K562 (cell line): ENCODE data around the gene NRARP. TPM values are rescaled to one million over a fixed set of nuclear protein-coding genes. Genes with fewer than 3 reads are reported as not detected.

ENCODE experiments used
- ATAC-seq: fragments of 200-7000 bp; cut with Tn5 transposase; 3 replicates; pipeline ENCODE4 v1.9.1; 2020; ENCODE audit warnings: moderate library complexity
- BruUV-seq: library from RNA; stranded (reverse); fragments of 400-500 nt; replicated peaks from 2 replicates; lab custom pipeline; 2021; lab: Mats Ljungman, UMichigan
- CTCF ChIA-PET: fragments of 300-600 bp; formaldehyde crosslinking; extraction: SDS; loops from one replicate; lab custom pipeline; 2021; ENCODE audit warnings: low intra/inter-chr PET ratio; lab: Yijun Ruan, JAX
- POLR2A ChIA-PET: fragments of 300-600, 350-650 bp; sonication (Branson Sonifier 250); formaldehyde crosslinking; extraction: SDS; loops from one replicate; lab custom pipeline; 2021; ENCODE audit warnings: antibody characterized with exemption, inconsistent platforms; lab: Yijun Ruan, JAX
- DNase-seq, 4 experiments: peaks; one replicate each; pipeline versions ENCODE4 v3.0.0 to v3.0.0-alpha.2; 2011 to 2018; ENCODE audit warnings: low spot score in 3 of 4, mixed read lengths in 3 of 4; ENCODE audit errors: extremely low read depth in 1 of 4
- FAIRE-seq: peaks from 2 replicates; lab custom pipeline; 2011; peaks lifted over from hg19 to GRCh38; lab: Jason Lieb, UNC
- H2AFZ ChIP-seq: 2 replicates; pipeline ENCODE4 v1.6.0; 2011; ENCODE audit warnings: low read depth, low read length, control low read depth, inconsistent platforms
- H3K27ac ChIP-seq: fragments of 200-600 bp; 3 replicates; pipeline ENCODE4 v1.8.0; 2011; ENCODE audit warnings: low read depth, mild to moderate bottlenecking, control low read depth, inconsistent platforms, low read length, moderate library complexity, mixed read lengths; ENCODE audit errors: extremely low read depth
- H3K27me3 ChIP-seq, 2 experiments: fragments of 300-600 bp in 1 of 2; 2 replicates in 1 of 2; 3 replicates in 1 of 2; pipeline versions ENCODE4 v1.6.0 to v1.8.0; 2011; ENCODE audit warnings: inconsistent platforms in 2 of 2, low read length in 2 of 2, mild to moderate bottlenecking in 1 of 2, mixed read lengths in 1 of 2, moderate library complexity in 1 of 2; ENCODE audit not compliant: control insufficient read depth in 2 of 2, insufficient read depth in 2 of 2
- H3K36me3 ChIP-seq: fragments of 300-600 bp; 3 replicates; pipeline ENCODE4 v1.8.0; 2011; ENCODE audit warnings: mild to moderate bottlenecking, low read length, inconsistent platforms; ENCODE audit not compliant: control insufficient read depth, insufficient read depth
- H3K4me1 ChIP-seq, 2 experiments: fragments of 200-600 bp in 1 of 2; replicated peaks in 1 of 2; 2 replicates in 1 of 2; 3 replicates in 1 of 2; pipeline versions ENCODE4 v1.5.1 to v1.8.0; 2011; ENCODE audit warnings: inconsistent platforms in 2 of 2, low read length in 2 of 2, mild to moderate bottlenecking in 1 of 2, mixed read lengths in 1 of 2, moderate library complexity in 1 of 2; ENCODE audit not compliant: control insufficient read depth in 2 of 2, insufficient read depth in 2 of 2
- H3K4me2 ChIP-seq: 2 replicates; pipeline ENCODE4 v1.6.1; 2011; ENCODE audit warnings: low read length, control low read depth, inconsistent platforms, mixed read lengths; ENCODE audit not compliant: insufficient read depth
- H3K4me3 ChIP-seq: fragments of 200-600 bp; sonication (generic), shearing (Covaris generic); 2 replicates; pipeline ENCODE4 v1.5.1; 2016; ENCODE audit warnings: control low read depth, inconsistent platforms
- H3K79me2 ChIP-seq: fragments of 200-600 bp; 3 replicates; pipeline ENCODE4 v1.8.0; 2011; ENCODE audit warnings: low read length, inconsistent platforms; ENCODE audit not compliant: control insufficient read depth, insufficient read depth
- H3K9ac ChIP-seq, 2 experiments: 2 replicates each; pipeline versions ENCODE4 v1.6.0 to v1.6.1; 2011; ENCODE audit warnings: low read depth in 2 of 2, low read length in 2 of 2, control low read depth in 1 of 2, inconsistent platforms in 1 of 2, mild to moderate bottlenecking in 1 of 2, mixed read lengths in 1 of 2; ENCODE audit not compliant: insufficient read depth in 1 of 2
- H3K9me1 ChIP-seq: one replicate; pipeline ENCODE4 v1.6.0; 2011; ENCODE audit warnings: inconsistent platforms, mild to moderate bottlenecking, low read length, moderate library complexity; ENCODE audit not compliant: control insufficient read depth, insufficient read depth
- H3K9me3 ChIP-seq: replicated peaks from 2 replicates; pipeline ENCODE4 v1.5.1; 2011; ENCODE audit warnings: low read depth, low read length, inconsistent platforms; ENCODE audit not compliant: control insufficient read depth, insufficient read depth
- H4K20me1 ChIP-seq: replicated peaks from 2 replicates; pipeline ENCODE4 v1.6.1; 2011; ENCODE audit warnings: low read length, inconsistent platforms, mixed read lengths; ENCODE audit not compliant: control insufficient read depth, insufficient read depth
- CC2D1A ChIP-seq: fragments of 450-650 bp; IDR thresholded peaks from 2 replicates; pipeline ENCODE4 v1.6.1; 2017; ENCODE audit warnings: mild to moderate bottlenecking
- CTBP1 ChIP-seq: fragments of 450-650 bp; IDR thresholded peaks from 2 replicates; pipeline ENCODE4 v1.6.1; 2016; ENCODE audit warnings: borderline replicate concordance
- E2F3 ChIP-seq: fragments of 250-450 bp; sonication (Bioruptor Pico); IDR thresholded peaks from 2 replicates; pipeline ENCODE4 v1.4.0; 2020; ENCODE audit warnings: mild to moderate bottlenecking
- KDM4B ChIP-seq, 2 experiments: fragments of 450-650 bp in 1 of 2; sonication (generic) in 1 of 2; IDR thresholded peaks; 2 replicates each; pipeline ENCODE4 v1.6.1; 2016 to 2017; ENCODE audit warnings: borderline replicate concordance in 2 of 2, antibody characterized with exemption in 1 of 2, low read depth in 1 of 2, mild to moderate bottlenecking in 1 of 2
- MCM5 ChIP-seq: fragments of 450-650 bp; IDR thresholded peaks from 2 replicates; pipeline ENCODE4 v1.6.1; 2016; ENCODE audit warnings: low read depth
- NFYB ChIP-seq: IDR thresholded peaks from 2 replicates; pipeline ENCODE4 v1.6.1; 2011; ENCODE audit warnings: mild to moderate bottlenecking, moderate library complexity; ENCODE audit not compliant: insufficient read length; ENCODE audit errors: extremely low read depth
- RBM17 ChIP-seq: fragments of 200-400 bp; formaldehyde crosslinking; IDR thresholded peaks from 2 replicates; pipeline ENCODE4 v1.6.1; 2017; ENCODE audit warnings: low read depth, mild to moderate bottlenecking, low read length, borderline replicate concordance
- SMARCE1 ChIP-seq: fragments of 450-650 bp; IDR thresholded peaks from 2 replicates; pipeline ENCODE4 v1.7.1; 2016; ENCODE audit warnings: mild to moderate bottlenecking
- SP1 ChIP-seq: sonication (generic); formaldehyde crosslinking; IDR thresholded peaks from 2 replicates; pipeline ENCODE4 v1.8.1; 2022; ENCODE audit warnings: mild to moderate bottlenecking, missing genetic modification reagents
- TAL1 ChIP-seq: fragments of 450-650 bp; IDR thresholded peaks from 2 replicates; pipeline ENCODE4 v1.6.1; 2016; ENCODE audit warnings: mild to moderate bottlenecking
- TFAP4 ChIP-seq: sonication (generic); formaldehyde crosslinking; IDR thresholded peaks from 2 replicates; pipeline ENCODE4 v1.8.0; 2022; ENCODE audit warnings: missing genetic modification reagents, mild to moderate bottlenecking, moderate library complexity, borderline replicate concordance
- THAP12 ChIP-seq: fragments of 250-450 bp; sonication (Bioruptor Pico); IDR thresholded peaks from 2 replicates; pipeline ENCODE4 v1.9.0; 2021; ENCODE audit warnings: mild to moderate bottlenecking, inconsistent platforms
- ZFX ChIP-seq: sonication (generic); formaldehyde crosslinking; IDR thresholded peaks from 2 replicates; pipeline ENCODE4 v1.8.0; 2022; ENCODE audit warnings: mild to moderate bottlenecking, missing genetic modification reagents, moderate library complexity
- ZNF121 ChIP-seq: sonication (generic); formaldehyde crosslinking; conservative IDR thresholded peaks from 2 replicates; pipeline ENCODE4 v1.8.0; 2022; ENCODE audit warnings: missing genetic modification reagents
- ZNF644 ChIP-seq: fragments of 200-800 bp; sonication (Bioruptor generic); IDR thresholded peaks from 2 replicates; pipeline ENCODE4 v1.6.1; 2016; ENCODE audit warnings: low read depth, missing genetic modification characterization, missing compliant biosample characterization
- ZNF695 ChIP-seq: fragments of 450-650 bp; formaldehyde crosslinking; IDR thresholded peaks from 2 replicates; pipeline ENCODE4 v1.4.0; 2020; ENCODE audit warnings: mild to moderate bottlenecking, moderate library complexity
- WGBS: fragments of 100-300 bp; shearing (Covaris generic); methylation state at CpG from one replicate; pipeline ENCODE4 v1.1.6; 2016; ENCODE audit warnings: low coverage, mixed read lengths; ENCODE audit not compliant: insufficient coverage; ENCODE audit errors: missing lambda C conversion rate; 5-methylcytosine and 5-hydroxymethylcytosine counted together
- in situ Hi-C: fragments of 300-500 bp; cut with MboI; formaldehyde crosslinking; loops from 4 replicates; pipeline ENCODE4 v1.15.0; 2018; ENCODE audit warnings: inconsistent platforms, mixed read lengths
- intact Hi-C: fragments of 100-400 bp; cut with micrococcal nuclease; formaldehyde crosslinking; loops from 2 replicates; pipeline ENCODE4 v1.14.2; 2022
- polyA plus RNA-seq, 8 experiments: library from polyadenylated mRNA; depleted of rRNA in 4 of 8; stranded (reverse) in 5 of 8; unstranded in 3 of 8; fragments of >200 nt; fragmentation: Nextera tagmentation in 2 of 8; fragmentation: Illumina TruSeq in 1 of 8; extraction: Ambion mirVana in 2 of 8; extraction: Trizol in 1 of 8; gene quantifications; 2 replicates each; pipeline versions ENCODE4 v1.2.1 to v1.2.3, GENCODE V29; 2011 to 2014; ENCODE audit warnings: inconsistent platforms in 1 of 8, missing spikeins in 1 of 8
- total RNA-seq, 7 experiments: library from RNA; depleted of rRNA in 6 of 7; stranded (reverse); fragments of >200 nt in 6 of 7; fragmentation: Illumina TruSeq in 2 of 7; extraction: Trizol in 2 of 7; gene quantifications; 2 replicates each; pipeline versions ENCODE4 v1.2.1 to v1.2.3, GENCODE V29; 2011 to 2021; ENCODE audit warnings: low replicate concordance in 1 of 7

Gene NRARP
- total and polyA plus RNA-seq, 9 of the 15 experiments (the other 6 are each of a cell fraction or from before 2014, with no cell fraction given), result 2.0 to 24.5 (median 7.2) TPM; not detected in 2

- Histone ChIP-seq H3K27me3 (peaks cover 9 to 12% of the 10 kb centered on the region in 2 experiments; a peak in 3 of 5 replicates), H3K27ac (no peak overlapping the region), H2AFZ (no peak overlapping the region), H3K79me2 (no peaks in the 10 kb centered on the region), H3K4me2 (no peak overlapping the region), H3K36me3 (no peaks in the 10 kb centered on the region), H3K9me3 (no peaks in the 10 kb centered on the region), H3K9me1 (no peaks in the 10 kb centered on the region), H3K4me3 (no peak overlapping the region), H4K20me1 (no peaks in the 10 kb centered on the region), H3K9ac (no peak overlapping the region; a peak in 1 of 4 replicates), H3K4me1 (peaks cover 1 to 50% of the 10 kb centered on the region in 2 experiments; a peak in 4 of 5 replicates)
- intact Hi-C loops (no loop called here), in situ Hi-C loops (no loop called here)
- ATAC-seq (no peak), FAIRE-seq (no peak), DNase-seq (no peak)
- BruUV-seq, result no TSS peak
- 49% methylated on average over 22 of the region's 22 CpGs for WGBS
- ChIA-PET CTCF (interaction anchor here (0.6 kb wide), 1 partner anchor 20 kb away, joined by 3 read pairs; the partner anchor contains the start of gene NRARP), POLR2A (interaction anchor here (0.6 kb wide), 1 partner anchor 146 kb away, joined by 6 read pairs; no protein-coding TSS in a partner anchor)
- TF ChIP-seq NFYB (no peak), CC2D1A (no peak), CTBP1 (no peak), MCM5 (no peak), ZNF121 (CRISPR knock-in tag) (no peak), ZFX (CRISPR knock-in tag) (no peak), SP1 (no peak), ZNF644 (no peak), TAL1 (no peak), TFAP4 (CRISPR knock-in tag) (no peak), THAP12 (no peak), SMARCE1 (no peak), E2F3 (CRISPR knock-in tag) (no peak), RBM17 (no peak), ZNF695 (CRISPR knock-in tag) (no peak), KDM4B (IDR thresholded peaks at IDR 0.05; ENCODE audit: borderline replicate concordance in 2 of 2, low read depth in 1 of 2) (no peak)
Measured at GRCh38 chr9:137321726-137322361, 19.8 kb upstream of the NRARP start.
